Superior temporal gyrus (tissue), 1 donor: ENCODE results near the gene SENP6.
"Not testable (repeated sequence)": the region's sequence is repeated elsewhere in the genome, so short reads cannot be mapped to it uniquely, and the experiment has no call there.

Experiments used
- DNase-seq: peaks from one replicate; pipeline ENCODE4 v3.0.0-alpha.2; 2016; ENCODE audit errors: extremely low spot score

Gene SENP6, protein sequence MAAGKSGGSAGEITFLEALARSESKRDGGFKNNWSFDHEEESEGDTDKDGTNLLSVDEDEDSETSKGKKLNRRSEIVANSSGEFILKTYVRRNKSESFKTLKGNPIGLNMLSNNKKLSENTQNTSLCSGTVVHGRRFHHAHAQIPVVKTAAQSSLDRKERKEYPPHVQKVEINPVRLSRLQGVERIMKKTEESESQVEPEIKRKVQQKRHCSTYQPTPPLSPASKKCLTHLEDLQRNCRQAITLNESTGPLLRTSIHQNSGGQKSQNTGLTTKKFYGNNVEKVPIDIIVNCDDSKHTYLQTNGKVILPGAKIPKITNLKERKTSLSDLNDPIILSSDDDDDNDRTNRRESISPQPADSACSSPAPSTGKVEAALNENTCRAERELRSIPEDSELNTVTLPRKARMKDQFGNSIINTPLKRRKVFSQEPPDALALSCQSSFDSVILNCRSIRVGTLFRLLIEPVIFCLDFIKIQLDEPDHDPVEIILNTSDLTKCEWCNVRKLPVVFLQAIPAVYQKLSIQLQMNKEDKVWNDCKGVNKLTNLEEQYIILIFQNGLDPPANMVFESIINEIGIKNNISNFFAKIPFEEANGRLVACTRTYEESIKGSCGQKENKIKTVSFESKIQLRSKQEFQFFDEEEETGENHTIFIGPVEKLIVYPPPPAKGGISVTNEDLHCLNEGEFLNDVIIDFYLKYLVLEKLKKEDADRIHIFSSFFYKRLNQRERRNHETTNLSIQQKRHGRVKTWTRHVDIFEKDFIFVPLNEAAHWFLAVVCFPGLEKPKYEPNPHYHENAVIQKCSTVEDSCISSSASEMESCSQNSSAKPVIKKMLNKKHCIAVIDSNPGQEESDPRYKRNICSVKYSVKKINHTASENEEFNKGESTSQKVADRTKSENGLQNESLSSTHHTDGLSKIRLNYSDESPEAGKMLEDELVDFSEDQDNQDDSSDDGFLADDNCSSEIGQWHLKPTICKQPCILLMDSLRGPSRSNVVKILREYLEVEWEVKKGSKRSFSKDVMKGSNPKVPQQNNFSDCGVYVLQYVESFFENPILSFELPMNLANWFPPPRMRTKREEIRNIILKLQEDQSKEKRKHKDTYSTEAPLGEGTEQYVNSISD

DNA sequence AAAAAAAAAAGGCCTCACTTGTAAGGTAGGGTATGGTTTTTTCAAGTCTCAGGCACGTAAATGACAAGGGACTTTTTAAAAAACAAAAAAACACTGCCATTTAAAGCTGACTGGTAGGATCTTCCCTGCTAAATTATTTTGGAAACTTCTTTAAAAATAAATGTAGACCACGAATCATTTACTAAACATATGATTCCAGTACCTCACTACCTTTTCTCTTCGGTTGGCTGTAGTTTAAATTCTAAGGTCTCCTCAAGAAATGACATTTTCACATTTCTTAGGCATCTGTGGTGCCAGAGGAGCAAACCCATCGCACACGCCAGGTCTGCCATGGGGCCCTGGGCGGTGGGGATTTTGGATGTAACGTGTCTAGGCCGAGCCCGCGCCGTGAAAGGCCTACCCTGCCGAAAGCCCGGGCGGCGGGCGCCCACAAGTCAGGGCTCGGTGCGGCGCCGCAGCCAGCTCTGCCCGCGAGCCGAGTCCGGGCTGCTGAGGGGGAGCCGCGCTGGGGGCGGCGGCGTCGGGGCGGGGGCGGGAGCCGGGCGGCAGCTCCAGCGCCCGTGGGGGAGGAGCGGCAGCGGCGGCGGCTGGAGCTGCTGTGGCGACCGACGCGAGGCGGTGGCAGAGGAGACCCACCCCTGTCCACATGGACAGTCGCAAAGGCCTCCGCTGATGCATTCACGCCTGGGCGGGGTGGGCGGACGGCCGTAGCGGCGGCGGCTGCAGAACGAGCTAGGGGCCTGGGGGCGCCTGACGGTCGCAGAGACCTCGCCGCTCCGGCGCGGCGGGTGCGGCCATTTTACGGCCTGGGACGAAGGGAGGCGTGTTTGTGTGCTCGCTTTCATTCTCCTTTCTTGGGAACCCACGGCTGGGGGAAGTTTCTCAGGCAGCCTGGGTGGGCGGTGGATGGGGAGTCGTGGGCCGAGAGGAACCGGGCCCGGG lies at the start of gene SENP6:
Gene SENP6 (plus strand): TSS at position 577 of the 942 bp plus-strand sequence. CDS start 645 bp downstream, outside the sequence.
- DNase-seq: peak; percentile 78

DNA sequence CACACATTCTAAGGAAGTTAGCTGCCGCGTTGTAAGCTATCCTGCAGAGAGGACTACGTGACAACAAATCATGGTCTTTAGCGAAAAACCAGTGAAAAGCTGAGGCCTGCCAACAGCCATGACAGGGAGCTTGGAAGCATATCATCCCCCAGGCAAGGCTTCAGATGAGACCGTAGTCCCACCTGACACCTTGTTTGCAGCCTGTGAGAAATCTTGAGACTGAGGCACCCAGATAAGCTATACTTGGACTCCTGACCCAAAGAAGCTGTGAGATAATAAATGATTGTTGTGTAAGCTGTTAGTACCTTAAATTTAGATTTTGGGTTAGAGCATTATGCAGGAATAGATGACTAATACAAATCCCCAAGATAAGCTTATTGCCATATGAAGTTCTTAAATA lies 45.4 kb upstream of the SENP6 start:
- DNase-seq: no peak

DNA sequence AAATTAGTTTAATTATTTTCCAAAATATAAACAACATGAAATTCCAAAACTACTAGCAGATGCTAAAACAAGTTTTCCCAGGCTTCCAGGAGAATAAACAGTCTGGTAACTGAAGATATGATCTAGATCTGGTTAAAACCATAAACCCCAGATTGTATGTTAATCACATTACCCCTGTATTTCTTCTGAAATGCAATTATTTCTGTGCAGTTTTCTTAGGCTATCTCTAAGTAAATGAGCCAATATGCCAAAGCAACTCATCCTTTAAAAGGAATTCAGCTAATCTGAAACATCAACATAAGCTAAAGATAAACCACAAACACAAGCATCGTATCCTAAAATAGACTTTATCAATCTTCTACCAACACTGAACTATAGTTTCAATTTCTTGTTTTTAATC lies 44.6 kb upstream of the SENP6 start:
- no peak for DNase-seq

DNA sequence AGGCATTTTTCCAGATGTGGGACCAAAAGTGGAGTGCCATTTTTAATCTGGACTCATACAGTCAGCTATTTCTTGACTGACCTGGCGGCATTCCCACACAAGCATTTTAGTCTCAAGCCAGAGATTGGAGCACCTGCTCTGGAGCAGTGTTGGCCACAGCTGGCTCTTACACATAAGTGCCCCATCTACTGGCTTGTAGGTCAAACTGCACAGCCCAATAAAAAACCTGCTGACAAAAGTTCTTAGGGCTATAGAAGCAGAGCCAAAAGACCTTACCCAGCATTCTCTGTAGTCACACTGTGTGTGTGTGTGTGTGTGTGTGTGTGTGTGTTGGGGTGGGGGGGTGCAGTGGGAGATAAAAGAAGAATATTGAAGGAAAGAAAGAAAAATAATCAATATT lies 38.6 kb upstream of the SENP6 start:
- no peak for DNase-seq

DNA sequence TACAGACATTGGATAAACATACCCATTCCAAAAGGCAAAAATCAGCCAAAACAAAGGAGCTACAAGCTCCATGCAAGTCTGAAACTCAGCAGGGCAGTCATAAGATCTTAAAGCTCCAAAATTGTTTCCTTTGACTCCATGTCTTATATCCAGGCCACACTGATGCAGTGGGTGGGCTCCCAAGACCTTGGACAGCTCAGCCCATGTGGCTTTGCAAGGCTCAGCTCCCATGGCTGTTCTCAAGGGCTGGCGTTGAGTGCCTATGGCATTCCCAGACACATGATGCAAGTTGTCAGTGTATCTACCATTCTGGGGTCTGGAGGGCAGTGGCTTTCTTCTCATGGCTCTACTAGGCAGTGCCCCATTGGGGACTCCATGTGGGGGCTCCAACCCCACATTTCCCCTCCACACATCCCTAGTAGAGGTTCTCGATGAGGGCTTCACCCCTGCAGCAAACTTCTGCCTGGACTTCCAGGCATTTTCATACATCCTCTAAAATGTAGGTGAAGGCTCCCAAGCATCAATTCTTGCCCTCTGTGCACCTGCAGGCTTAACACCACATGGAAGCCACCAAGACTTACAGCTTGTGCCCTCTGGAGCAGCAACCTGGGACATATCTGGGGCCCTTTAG lies 35.4 kb upstream of the SENP6 start:
- DNase-seq: no peak

DNA sequence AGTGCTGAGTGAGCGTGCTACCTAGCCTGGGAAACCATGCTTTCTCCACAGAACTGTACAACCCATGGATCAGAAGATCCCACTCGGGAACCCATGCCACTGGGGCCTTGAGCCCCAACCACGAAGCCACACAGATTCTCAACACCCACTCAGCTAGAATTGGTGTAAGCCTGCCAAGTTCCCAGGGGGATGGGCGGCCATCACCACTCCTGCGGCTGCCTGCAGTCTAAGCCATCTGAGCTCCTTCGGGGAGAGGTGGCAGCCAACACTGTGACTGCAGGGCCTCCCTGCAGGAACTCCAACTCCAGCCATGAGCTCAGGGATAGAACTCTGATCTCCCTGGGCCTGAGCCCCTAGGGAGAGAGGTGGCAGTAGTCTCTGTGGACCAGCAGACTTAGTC lies 33.6 kb upstream of the SENP6 start:
- DNase-seq: no peak

DNA sequence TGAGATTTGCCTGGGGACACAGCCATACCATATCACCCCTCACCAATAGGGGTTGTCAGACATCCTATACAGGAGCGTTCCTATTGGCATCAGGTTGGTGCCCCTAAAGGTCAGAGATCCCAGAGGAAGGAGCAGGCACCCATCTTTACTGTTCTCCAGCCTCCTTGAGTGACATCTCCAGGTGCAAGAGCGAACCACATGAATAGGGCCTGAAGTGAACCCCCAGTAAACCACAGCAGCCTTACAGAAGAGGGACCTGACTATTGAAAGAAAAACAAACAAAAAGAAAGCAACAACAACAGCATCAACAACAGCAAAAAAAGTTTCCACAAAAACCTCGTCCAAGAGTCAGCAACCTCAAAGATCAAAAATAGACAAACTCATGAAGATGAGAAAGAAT lies 32.7 kb upstream of the SENP6 start:
- DNase-seq: no peak

DNA sequence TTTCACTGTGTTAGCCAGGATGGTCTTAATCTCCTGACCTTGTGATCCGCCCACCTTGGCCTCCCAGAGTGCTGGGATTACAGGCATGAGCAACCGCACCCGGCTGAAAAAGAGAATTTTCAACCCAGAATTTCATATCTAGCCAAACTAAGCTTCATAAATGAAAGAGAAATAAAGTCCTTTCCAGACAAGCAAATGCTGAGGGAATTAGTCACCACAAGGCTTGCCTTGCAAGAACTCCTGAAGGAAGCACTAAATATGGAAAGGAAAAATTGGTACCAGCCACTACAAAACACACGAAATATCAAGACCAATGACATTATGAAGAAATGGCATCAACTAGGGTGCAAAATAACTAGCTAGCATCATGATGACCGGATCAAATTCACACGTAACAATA lies 31.0 kb upstream of the SENP6 start:
- DNase-seq: not testable (repeated sequence)

DNA sequence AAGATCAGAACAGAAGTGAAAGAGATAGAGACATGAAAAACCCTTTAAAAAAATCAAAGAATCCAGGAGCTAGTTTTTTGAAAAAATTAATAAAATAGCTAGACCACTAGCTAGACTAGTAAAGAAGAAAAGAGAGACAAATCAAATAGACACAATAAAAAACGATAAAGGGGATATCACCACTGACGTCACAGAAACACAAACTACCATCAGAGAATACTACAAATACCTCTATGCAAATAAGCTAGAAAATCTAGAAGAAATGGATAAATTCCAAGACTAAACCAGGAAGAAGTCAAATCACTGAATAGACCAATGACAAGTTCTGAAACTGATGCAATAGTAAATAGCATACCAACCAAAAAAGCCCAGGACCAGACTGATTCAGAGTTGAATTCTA lies 29.6 kb upstream of the SENP6 start:
- DNase-seq: no peak

DNA sequence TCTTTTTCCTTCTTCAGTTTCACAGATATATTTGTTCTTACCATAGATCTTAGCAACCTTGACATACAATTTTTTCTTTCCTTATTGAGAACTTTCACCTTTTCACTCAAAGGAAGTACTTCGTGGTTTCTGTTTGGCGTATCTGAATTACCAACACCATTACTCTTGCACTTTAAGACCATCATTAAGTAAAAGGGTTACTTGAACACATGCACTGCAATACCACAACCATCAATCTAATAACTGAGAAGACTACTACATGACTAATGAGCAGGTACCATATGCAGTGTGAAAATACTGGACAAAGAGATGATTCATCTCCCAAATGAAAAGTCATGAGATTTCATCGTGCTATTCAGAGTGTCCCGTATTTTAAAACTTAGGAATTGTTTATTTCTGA lies 21.7 kb upstream of the SENP6 start:
- no peak for DNase-seq

DNA sequence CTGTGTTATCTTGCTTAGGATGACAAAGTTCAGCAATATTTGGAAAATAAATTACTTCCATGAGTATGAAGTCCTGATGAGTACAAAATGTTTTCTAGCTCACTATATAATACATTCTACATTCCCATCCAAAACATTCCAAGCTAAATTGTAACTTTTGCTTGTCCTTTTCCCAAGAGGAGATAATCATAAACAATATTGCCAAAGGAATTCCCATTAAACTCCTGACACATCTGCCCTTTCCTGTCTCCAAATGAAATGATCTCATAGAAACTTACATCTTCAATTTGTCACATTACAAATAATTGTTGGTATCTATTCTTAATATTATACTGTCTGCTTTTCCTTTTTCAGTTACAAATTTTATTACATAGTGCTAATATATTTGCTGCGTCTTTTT lies 20.4 kb upstream of the SENP6 start:
- no peak for DNase-seq

DNA sequence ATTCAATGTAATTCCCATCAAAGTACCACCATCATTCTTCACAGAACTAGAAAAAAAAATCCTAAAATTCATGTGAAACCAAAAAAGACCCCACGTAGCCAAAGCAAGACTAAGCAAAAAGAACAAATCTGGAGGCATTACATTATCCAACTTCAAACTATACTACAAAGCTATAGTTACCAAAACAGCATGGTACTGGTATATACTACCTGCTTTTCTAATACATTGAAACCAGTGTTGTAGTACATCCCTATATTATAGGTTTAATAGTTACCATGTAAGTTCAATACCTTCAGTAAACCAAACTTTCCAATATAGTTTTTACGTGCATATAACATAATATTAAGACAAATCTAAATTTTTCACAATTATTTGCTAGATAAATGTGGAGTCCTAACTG lies 17.1 kb upstream of the SENP6 start:
- not testable (repeated sequence) for DNase-seq

DNA sequence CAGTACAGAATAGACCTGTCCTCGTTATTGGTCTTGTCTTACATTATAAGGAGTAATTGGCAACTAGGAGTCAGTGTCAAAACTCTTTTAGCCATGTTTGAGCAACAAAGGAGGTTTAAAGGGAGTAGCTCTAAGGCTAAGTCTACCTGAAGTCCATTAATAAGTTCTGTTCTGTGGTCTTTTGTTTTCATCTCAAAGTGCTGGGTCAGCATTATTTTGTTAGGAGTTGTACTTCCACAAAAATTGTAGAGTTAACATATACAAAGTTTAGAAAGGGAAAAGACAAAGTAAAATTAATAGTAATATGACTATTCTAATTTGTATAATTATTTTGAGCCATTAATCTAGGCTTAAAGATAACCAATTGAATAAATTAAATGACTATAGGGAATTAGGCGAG lies 12.7 kb upstream of the SENP6 start:
- no peak for DNase-seq

DNA sequence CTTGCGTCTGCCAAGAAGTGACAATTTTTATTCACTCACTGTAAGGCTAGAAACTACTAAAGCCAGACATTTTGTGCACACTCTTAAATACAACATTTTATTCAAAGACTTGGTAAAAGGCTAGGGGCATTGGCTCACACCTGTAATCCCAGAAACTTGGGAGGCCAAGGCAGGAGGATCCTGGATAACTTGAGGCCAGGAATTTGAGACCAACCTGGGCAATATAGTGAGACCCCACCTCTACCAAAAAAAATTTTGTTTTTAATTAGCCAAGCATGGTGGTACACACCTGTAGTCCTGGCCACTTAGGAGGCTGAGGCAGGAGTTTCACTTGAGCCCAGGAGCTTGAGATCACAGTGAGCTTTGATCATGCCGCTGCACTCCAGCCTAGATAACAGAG lies 11.3 kb upstream of the SENP6 start:
- DNase-seq: no peak

DNA sequence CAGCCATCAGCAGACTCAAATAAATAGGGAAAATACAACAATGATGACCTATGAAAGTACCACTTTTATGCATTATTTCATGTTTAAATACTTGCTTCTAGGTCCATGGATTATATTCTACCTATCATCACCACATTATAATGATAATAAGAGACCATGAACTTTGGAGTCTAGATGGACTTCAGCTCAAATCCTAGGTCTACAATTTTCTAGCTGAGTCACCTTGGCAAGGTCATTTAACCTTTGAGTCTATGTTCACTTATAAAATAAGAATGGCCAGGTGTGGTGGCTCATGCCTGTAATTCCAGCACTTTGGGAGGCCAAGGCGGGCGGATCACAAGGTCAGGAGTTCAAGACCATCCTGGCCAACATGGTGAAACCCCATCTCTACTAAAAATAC lies 5.3 kb upstream of the SENP6 start:
- DNase-seq: not testable (repeated sequence)

DNA sequence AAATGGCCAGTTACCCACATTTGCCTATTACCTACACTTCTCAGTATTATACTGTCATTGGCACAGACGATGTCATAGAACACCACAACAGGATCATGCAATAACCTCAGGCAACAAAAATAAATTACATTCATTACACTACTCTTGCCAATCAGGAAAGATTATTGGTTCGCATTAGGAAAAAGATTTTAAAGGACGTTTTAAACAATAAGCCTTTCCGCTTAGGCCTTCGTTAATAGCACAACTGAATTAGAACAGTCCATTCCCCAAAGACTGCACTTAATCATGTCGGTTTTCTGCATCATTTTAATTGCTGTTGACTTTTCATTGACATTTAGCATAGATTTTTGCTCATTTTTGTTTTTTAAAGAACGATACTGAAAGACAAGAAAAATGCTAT lies 912 bp upstream of the SENP6 start:
- peak; percentile 48 for DNase-seq

DNA sequence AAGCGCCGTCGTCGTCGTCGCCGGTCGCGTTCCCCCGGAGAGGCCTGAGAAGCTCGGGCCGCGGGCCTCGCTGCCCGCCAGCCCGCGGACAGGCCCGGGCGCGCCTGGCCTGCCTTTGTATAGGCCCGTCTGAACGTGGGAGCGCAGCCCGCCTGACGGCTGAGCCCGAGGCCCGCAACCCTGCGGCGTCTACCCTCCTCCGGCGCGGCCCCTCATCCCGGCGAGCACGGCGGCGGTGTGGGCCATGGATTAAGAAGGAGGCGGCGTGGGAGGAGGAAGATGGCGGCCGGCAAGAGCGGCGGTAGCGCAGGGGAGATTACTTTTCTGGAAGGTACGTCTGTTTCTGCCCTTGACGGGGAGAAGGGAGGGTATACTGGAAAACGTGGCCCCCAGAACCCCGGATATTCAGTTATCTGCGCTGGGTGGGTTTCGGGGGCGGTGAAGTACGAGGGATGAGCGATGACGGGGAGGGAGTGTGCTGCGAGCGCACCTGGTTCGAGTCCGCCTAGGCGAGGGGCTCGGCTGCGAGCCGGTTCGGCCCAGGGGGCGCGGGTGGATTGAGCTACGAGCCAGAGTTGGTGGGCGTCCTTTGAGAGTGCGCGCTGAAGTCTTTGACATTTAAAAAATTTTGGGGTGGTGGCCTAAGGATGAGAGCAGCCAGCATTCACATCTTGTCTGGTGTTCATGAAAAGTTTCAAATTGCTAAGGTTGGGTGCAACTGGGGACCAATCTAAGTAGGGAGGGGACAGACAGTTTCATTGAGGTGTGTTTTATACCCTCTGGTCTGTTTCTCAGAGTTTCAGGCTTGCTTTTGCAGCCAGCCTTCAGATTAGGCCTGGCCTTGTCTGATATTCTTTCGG lies 796 bp downstream of the SENP6 start:
- DNase-seq: peak; percentile 44

DNA sequence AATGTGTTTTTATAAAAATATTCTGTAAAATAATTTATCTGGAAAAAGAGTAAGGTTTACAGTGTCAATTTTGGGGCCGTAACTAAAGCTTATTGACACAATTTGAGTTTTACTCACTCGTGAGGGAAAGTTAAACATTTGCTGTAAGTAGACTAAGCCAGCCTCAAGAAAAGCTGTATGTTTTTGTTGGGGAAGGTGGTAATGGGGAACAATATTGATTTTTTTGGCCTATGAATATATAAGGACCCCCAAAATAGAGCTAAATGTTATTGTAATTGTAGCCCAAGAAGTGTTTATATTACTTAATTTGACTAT lies 1.4 kb downstream of the SENP6 start:
- DNase-seq: peak; percentile 74

DNA sequence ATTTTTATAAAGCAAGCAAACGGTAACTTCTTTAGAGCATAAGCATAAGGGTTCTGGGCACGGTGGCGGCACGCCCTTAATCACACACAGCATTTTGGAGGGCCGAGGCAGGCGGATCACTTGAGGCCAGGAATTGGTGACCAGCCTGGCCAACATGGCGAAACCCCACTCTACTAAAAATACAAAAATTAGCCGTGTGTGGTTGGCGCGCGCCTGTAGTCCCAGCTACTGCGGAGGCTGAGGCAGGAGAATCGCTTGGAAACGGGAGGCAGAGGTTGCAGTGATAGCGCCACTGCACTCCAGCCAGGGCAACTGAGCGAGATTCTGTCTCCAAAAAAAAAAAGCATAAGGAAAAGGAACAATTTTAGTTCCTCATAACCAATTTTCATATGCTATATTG lies 2.6 kb downstream of the SENP6 start:
- DNase-seq: no peak

DNA sequence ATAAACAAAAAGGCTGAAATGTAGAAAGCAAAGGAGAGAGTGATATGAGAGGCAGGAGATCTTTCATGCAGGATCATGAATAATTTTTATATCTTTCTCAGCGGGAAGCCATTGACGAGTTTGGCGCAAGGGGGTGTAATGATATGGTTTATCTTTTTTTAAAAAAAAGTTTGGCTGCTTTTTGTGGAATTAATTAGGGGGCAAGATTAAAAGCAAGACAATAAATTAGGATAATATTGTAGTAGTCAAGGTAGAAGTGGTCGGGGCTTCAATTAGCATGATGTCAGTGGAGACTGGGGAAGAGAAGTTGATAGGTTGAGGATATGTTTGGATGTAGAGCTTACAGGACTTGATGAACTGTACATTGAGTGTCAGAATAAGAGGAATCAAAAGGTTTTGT lies 4.0 kb downstream of the SENP6 start:
- no peak for DNase-seq
